ENCODE data around the gene SLC52A1.

- TF ChIP-seq, protein P1, sequence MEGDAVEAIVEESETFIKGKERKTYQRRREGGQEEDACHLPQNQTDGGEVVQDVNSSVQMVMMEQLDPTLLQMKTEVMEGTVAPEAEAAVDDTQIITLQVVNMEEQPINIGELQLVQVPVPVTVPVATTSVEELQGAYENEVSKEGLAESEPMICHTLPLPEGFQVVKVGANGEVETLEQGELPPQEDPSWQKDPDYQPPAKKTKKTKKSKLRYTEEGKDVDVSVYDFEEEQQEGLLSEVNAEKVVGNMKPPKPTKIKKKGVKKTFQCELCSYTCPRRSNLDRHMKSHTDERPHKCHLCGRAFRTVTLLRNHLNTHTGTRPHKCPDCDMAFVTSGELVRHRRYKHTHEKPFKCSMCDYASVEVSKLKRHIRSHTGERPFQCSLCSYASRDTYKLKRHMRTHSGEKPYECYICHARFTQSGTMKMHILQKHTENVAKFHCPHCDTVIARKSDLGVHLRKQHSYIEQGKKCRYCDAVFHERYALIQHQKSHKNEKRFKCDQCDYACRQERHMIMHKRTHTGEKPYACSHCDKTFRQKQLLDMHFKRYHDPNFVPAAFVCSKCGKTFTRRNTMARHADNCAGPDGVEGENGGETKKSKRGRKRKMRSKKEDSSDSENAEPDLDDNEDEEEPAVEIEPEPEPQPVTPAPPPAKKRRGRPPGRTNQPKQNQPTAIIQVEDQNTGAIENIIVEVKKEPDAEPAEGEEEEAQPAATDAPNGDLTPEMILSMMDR (IDR thresholded peaks at IDR 0.05): no peak
- no peak for TF ChIP-seq BHLHE40 (IDR thresholded peaks at IDR 0.05; ENCODE audit: low read depth, low read length)
- no peak for TF ChIP-seq ESRRA (IDR thresholded peaks at IDR 0.05; ENCODE audit: borderline replicate concordance, low read length)
- TF ChIP-seq POLR2A (IDR thresholded peaks at IDR 0.05; ENCODE audit: low read length): no peak
- TF ChIP-seq CEBPB (IDR thresholded peaks at IDR 0.05): no peak
- TF ChIP-seq, protein P2, sequence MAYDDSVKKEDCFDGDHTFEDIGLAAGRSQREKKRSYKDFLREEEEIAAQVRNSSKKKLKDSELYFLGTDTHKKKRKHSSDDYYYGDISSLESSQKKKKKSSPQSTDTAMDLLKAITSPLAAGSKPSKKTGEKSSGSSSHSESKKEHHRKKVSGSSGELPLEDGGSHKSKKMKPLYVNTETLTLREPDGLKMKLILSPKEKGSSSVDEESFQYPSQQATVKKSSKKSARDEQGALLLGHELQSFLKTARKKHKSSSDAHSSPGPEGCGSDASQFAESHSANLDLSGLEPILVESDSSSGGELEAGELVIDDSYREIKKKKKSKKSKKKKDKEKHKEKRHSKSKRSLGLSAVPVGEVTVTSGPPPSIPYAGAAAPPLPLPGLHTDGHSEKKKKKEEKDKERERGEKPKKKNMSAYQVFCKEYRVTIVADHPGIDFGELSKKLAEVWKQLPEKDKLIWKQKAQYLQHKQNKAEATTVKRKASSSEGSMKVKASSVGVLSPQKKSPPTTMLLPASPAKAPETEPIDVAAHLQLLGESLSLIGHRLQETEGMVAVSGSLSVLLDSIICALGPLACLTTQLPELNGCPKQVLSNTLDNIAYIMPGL (CRISPR knock-in tag; IDR thresholded peaks at IDR 0.05; ENCODE audit: borderline replicate concordance): no peak
- no peak for TF ChIP-seq TP53 (CRISPR knock-in tag; IDR thresholded peaks at IDR 0.05)
- TF ChIP-seq, protein P3, sequence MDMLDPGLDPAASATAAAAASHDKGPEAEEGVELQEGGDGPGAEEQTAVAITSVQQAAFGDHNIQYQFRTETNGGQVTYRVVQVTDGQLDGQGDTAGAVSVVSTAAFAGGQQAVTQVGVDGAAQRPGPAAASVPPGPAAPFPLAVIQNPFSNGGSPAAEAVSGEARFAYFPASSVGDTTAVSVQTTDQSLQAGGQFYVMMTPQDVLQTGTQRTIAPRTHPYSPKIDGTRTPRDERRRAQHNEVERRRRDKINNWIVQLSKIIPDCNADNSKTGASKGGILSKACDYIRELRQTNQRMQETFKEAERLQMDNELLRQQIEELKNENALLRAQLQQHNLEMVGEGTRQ (IDR thresholded peaks at IDR 0.05): no peak
Observed at GRCh38 chr17:5043524-5043923, 8.3 kb upstream of the SLC52A1 start.
